ENCODE data around the gene PYM1.

DNA sequence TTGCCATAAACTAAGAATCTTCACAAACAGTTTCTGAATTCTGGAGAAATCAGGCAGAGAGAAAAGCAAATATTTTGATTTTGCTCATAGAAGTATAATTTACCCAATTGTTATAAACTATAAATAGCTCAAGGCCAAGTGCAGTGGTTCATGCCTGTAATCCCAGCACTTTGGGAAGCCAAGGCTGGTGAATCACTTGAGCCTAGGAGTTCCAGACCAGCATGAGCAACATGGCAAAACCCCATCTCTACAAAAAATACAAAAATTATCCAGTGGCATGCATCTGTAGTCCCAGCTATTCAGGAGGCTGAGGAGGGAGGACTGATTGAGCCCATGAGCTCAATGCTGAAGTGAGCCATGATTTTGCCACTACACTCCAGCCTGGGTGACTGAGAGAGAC, 65.4 kb downstream of the PYM1 start:
- TF ChIP-seq, protein P1, sequence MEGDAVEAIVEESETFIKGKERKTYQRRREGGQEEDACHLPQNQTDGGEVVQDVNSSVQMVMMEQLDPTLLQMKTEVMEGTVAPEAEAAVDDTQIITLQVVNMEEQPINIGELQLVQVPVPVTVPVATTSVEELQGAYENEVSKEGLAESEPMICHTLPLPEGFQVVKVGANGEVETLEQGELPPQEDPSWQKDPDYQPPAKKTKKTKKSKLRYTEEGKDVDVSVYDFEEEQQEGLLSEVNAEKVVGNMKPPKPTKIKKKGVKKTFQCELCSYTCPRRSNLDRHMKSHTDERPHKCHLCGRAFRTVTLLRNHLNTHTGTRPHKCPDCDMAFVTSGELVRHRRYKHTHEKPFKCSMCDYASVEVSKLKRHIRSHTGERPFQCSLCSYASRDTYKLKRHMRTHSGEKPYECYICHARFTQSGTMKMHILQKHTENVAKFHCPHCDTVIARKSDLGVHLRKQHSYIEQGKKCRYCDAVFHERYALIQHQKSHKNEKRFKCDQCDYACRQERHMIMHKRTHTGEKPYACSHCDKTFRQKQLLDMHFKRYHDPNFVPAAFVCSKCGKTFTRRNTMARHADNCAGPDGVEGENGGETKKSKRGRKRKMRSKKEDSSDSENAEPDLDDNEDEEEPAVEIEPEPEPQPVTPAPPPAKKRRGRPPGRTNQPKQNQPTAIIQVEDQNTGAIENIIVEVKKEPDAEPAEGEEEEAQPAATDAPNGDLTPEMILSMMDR (tag by site-specific recombination; IDR thresholded peaks at IDR 0.05), result no peak
- TF ChIP-seq ZNF639 (tag by site-specific recombination; IDR thresholded peaks at IDR 0.05) (no peak), TCF7L2 (IDR thresholded peaks at IDR 0.05; ENCODE audit: borderline replicate concordance, low read depth, low read length) (no peak)
